Stimulated activated CD4-positive, alpha-beta T cell treated with anti-CD3 and anti-CD28 coated beads, TNF-alpha, amount 100 ng/mL, for 1 hour (primary cell): ENCODE results near the gene TLE5.

Experiments
- DNase-seq, 3 donors: peaks; one replicate each; pipeline ENCODE4 v3.0.0-alpha.2; 2020; ENCODE audit warnings: low read depth in 3 of 3, low spot score in 1 of 3

The TLE5 gene, protein sequence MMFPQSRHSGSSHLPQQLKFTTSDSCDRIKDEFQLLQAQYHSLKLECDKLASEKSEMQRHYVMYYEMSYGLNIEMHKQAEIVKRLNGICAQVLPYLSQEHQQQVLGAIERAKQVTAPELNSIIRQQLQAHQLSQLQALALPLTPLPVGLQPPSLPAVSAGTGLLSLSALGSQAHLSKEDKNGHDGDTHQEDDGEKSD

DNA sequence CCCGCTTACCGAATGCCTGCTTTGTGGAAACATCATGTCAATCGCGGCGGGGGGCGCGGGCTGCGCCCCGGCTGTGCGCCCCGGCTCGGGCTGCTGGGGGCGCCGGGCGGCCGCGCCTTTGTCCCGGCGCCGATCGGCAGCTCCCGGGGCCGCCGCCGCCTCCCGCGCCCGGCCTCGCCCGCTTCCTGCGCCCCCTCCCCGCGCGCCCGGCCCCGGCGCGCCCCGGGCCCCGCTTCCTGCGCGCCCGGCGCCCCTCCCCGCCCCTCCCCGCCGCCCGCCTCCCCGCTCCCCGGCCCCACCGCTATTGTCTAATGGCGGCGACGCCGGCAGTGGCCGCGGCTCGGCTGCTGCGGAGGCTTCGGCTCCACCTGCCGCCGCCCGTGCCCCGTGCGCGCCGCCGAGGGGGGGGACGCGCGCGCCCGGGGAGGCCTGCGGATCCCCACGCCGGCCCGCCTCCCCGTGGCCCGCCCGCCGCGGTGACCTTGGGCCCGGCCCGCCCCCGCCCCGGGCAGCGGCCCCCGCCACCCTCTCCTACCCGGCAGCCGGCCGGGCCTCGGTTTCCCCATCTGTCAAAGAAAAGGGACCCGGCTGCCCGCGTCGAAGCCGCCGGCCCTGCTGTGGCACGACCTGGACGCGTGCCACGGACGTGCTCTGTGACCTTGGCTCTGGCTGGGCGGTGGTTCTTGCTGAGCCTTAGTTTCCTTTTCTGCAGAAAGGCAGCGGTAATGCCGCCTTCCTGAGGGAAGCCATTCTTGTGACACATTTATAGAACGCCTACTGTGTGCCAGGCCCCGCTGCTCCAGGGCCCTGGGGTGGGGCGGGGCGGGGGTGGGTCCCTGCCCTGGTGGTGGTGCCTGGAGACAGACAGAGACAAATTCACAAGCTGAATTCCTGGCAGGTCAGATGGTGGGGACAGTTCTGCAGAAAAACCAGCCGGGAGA is at the start of gene TLE5:
Gene TLE5, minus strand, starts transcription at position 331 of the 941 bp plus-strand sequence. Its CDS starts 295 bp downstream, at position 36.
- peak; percentile 49 to 63 (median 51) for DNase-seq

DNA sequence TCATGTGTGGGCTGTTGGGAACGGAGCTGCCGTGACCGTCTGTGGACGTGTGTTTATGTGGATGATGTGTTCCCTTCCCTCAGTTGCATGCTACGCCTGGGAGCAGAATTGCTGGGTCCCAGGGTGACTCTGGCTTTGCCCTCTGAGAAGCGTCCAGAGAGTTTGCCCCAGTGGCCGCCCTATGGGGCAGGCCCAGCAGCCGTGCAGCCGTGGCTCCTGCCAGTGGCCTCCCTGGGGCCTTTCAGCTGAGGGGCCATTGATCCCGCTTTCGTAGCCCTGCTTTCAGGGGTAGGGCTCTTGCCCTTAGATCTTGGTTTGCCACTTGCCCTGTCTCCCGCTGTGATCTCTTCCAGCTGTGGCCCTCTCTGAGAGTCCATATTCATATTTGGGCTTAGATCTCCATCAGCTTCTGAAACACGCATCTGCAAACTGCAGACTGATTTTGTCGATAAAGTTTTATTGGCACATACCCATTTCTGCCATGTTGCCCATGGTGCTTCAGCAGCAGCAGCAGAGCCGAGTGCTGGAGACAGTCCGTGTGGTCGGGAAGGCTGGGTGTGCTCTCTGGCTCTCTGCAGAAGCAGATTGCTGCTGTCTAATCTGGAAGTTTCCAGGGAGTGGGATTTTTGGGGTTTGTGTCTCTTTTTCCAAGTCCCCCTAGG is 49.4 kb upstream of the TLE5 start:
- DNase-seq, result no peak

DNA sequence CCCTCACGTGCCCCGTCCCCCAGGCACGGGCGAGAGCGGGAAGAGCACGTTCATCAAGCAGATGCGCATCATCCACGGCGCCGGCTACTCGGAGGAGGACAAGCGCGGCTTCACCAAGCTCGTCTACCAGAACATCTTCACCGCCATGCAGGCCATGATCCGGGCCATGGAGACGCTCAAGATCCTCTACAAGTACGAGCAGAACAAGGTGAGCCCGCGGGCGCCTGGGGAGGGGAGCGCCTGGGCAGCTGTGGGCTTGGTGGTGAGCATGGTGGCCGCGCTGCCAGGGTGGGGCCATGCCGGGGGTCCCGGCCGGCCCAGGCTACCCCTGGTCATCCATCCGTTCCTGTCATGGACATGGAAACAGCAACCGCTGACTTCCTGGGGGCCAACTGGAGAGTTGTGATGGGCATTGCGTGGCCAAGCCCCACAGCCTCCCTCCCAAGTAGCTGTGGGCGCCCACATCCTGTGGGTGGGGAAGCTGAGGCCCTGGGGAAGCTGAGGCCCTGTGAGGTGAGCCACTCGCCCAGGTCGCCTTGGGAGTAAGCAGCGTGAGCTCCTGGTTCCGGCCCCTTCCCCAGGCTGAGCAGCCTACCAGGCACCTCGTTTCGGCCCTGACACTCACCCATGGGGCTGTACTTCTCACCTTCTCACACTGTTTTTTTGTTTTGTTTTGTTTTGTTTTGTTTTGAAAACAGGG is 48.0 kb upstream of the TLE5 start:
- DNase-seq, result no peak

DNA sequence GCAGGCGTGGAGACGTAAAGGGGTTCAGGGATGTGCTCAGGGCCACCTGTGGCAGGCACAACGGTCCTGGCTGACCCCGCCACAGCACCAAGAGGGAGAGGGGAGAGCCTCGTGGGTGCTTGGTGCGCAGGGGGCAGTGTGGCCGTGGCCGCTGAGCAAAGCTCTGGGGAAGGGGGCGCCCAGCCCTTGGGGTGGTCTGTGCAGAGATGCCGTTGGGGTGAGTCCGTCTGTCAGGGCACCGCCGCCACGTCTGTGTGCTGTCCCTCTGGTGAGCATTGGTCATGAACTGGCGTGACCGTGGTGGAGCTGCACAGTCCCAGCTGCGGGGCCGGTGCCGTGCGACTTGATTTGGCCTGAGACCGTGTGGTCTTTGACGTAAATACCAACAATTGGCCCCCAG is 47.2 kb upstream of the TLE5 start:
- DNase-seq, result no peak

DNA sequence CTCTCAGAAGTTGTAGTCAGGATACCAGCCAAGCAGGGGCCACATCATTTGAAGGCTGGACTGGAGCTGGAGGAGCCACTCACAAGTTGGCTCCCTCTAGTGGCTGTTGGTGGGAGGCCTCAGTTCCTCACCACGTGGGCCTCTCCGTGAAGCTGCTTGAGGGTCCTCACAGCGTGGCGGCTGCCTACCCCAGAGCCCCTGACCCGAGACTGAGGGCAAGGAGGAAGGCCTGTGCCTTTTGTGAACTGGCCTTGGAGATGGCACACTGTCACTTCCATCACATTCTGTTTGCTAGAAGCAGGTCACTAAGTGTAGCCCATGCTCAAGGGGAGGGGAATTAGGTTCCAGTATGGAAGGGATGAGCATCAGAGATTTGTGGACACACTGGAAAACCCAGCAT is 46.5 kb upstream of the TLE5 start:
- peak; percentile 44 to 63 (median 51) for DNase-seq

DNA sequence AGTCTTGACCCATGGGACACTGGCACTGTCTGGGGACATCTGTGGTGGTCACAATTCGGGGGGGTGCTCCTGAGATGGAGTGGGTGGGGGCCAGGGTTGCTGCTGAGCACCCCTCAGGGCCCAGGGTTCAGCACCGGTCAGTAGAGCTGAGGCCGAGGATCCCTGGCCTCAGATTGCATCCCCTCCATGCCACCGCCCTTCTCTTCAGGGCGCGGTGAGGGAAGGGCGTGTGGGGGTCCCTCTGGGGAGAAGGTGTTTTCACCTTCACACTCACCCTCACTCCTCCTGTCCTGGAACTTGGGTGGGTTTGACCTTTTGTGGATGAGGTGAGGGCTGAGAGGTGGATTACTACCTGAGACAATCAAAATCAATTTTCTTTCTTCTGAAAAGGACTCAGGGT is 45.4 kb upstream of the TLE5 start:
- DNase-seq, result no peak

DNA sequence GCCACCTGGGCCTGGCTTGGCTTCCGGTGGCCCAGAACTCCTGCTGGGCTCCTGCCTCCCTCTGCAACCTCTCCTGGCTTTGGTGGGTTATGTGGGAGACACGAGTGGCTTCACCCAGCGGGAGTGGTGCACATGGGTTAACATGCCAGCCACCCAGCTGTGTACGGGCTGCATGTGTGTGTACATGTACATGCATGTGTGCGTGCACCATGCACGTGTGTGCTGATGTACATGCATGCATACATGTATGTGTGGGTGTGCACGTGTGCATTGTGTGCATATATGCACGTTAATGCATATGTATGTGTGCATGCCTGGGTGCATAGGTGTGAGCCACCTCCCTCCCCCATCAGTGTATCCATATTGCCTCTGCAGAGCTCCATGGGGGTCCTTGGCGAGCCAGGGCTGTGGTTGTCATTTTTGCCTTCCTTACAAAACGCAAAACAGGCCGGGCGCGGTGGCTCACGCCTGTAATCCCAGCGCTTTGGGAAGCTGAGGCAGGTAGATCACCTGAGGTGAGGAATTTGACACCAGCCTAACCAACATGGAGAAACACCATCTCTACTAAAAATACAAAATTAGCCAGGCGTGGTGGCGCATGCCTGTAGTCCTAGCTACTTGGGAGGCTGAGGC is 44.3 kb upstream of the TLE5 start:
- no peak for DNase-seq

DNA sequence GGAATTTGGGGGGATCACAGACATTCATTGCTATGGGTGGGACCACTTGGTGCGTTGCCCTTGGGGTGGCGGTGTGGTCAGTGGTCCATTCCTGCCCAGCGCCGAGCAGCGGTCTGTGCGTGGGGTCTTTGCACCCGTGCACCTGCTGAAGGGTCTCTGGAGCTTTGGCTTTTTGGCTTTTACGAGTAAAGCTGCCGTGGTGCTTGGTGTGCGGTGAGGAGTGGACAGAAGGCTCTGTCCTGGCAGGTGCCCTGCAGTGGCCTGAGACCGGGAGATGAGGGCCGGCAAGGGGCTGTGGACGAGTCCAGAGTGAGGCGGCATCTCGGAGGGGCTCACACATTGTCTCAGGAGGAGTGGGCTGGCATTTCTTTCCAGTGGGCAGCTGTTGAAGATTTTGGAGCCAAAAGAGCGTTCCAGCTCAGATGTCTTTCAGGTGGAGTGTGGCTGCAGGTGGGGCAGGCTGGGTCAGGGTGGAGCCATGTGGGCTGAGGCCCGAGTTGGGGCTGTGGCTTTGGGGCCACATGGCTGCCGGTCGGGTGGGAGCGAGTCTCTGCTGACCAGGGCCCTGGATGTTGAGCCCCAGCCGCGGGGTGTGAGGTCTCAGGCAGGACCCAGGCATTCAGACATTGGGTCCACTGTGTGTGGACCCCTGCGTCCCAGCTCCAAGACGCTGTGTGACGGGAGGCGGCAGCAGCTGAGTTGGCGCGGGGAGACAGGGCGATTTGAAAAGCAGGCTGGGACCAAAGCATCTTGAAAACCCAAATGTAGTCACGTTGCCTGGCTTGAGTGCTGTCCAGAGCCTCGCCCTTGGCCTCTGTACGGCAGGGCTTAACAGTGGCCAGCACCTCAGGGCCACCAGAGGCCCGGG is 43.6 kb upstream of the TLE5 start:
- no peak for DNase-seq

DNA sequence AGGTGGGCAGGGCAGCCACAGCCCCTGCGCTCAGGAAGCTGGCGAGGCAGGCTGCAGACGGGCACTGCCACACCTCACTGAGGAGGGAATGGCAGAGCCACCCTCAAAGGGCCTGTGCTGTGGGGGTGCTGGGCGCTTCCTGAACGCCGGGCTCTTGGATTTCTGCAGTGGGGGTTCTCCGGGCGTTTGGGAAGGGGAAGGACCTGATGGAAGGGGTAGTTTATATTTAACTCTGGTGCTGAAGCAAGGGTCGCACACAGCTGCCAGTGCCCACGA is 42.4 kb upstream of the TLE5 start:
- DNase-seq, result no peak

DNA sequence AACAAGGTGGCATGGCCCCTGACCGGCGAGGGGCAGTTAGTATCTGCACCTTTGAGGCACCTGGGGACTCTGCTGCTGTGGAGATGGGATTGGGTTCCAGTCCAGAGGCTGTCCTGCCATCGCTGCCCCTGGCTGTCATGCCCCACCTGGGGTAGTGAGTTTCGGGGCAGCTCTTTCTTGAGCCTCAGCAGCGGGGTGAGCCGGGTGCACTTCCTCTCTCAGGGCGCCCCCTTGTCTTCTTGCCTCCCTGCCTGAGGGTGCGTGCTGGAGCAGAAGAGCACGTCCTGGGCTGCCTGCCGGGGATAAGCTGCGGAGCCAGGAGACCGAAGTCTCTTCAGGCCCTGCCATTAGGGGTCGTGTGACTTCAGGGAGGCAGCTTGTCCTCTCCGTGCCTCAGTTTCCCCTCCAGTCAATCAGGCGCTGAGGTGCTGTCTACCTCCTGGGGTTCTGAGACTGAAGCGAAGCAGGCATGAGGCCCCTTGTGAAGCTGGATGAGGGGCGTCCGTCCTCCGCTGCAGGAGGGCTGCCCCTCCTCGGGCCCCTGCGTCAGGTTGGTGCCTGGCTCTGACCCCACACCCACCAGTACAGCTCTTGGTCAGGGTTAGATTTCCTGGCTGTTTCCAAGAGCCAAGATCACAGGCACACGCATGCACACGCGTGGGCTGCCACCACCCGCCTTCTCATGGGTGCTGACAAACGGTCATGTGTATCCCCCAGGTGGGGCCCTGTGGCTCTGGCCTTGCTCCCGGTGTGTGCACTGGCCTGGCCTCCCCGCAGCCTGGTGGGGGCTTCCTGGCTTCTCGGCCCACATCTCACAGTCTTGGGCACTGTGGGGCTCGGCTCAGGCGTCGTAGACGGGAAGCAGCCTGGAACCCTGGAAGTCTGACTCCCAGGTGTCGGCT is 40.2 kb upstream of the TLE5 start:
- no peak for DNase-seq

DNA sequence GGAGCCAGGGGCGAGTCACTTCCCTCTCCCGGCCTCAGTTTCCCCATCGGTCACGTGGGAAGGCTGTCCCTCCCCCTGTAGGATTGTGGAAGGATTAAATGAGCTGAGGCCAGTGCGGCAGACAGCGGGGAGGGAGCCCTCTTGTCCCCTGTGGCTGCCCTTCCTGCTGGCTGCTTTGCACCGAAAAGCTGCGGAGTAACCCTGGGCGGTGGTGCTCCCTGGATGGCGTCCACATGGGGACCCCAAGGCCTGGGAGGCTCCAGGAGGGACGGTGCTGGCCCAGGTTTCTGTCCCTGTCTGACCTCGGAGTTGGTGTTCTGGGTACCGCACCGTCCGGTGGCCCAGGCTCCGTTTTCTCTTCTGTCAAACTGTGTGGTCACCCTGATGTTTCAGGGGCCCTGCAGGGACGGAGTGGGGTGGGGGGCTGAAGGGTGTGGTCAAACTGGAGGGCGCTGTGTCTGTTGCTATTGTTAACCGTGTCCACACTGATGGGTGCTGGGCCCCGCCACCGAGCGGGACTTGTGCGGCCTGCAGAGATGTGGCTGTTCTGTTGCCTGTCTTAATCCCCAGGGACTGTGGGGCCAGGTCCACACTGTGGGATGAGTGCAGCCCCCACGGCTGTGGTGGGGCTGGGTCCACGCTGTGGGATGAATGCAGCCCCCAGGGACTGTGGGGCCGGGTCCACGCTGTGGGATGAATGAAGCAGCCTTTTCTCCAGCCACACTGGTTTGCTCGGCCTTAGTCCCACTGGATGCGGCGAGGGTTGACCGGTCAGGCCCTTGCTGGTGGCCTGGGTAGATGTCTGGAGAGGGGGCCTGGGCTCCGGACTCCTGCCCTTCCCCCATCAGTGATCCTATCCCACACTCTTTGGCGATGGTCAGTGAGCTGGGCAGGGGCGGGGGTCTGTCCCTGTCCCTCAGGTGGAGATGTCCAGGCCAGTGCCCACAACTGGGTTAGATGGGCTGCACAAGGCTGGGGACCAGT is 38.7 kb upstream of the TLE5 start:
- DNase-seq, result no peak

DNA sequence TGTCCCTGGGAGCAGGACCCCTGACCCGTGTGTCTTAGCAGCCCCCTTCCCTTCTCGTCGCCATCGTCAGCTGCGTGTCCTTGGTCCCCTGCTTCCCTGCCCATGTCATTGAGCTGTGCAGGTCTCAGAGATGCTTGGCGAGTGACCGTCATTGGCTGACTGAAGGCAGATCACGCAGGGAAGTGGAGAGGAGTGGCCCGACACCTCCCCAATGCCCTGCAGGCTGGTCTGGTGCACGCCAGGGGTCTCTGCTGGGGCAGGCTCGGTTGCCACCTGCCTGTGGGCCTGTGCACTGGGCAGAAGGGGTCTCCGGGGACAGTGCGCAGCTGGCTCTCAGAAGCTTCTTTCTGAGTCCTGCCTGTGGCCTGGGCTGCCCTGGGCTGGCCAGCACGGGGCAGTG is 38.0 kb upstream of the TLE5 start:
- DNase-seq, result no peak

DNA sequence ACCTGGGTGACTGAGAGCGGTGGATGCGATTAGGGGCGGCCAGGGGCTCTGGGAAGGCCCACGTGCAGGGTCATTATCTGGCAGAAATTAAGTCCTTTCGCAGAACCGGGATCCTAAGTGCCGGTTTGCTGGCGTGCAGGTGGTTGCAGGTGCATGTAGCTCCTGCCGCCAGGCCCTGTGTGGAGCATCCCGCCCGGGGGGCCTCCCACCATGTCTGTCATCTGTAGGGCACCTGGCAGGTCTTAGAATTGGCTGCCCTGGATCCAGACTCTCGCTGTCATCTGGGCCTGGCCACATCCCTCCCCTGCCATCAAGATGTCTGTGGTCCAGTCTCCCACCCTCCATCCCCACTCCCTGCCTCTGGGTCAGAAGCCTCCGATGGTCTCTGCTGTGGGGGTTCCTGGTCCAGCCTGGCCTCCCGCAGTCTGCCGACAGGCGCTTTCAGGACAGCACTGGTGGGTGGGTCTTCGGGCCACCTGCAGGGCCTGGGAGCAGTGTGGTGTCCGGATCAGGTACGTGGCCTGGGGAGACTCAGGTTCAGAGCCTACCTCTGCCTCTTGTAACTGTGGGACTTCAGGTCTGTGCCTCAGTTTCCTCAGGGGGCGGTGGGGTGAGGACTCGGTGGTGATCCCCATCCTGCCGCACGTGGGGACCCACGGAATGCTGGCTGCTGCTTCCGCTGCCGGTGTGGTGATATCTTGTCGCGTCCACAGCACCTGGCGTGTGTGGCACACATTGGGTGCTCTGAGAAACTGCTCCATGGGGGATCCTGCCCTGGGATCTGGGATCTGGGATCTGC is 37.3 kb upstream of the TLE5 start:
- DNase-seq, result no peak

DNA sequence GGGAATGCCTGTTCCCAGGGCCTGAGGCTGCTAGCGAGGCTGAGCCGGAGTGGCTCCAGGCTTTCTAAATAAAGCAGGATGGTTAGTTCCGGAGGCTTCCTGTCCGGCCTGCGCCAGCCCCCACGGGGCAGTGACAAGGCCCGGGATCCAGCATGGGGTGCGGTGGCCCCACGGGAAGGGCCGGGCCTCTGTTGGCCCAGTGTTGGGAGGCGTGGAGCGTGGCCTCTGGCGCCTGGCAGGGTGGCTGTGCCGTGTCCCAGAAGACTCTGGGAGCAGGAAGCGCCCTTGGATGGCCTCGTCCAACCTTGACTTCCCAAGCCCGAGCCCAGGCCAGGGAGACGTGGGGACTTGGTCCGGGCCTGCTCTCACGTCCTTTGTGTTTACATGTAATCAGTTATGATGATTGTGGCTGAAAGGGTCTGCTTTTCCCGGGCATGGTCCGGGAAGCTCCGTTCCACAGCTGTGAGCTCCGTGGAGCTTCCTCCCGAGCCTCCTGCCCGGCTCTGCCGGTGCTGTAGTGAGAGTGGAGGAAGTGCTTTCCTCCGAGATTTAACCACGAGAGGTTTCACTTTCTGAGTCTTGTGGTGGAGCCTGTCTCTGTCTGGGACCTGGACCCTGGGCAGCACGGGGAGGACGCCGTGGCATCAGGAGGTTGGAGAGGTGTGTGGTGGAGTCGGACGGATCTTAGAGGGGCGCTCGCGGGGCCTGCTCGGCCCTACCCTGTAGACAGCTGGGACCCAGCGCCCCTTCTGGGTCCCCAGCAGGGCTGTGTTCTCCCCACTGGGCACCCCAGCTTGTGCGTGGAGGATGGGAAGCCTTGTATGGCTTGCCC is 36.4 kb upstream of the TLE5 start:
- DNase-seq, result no peak

DNA sequence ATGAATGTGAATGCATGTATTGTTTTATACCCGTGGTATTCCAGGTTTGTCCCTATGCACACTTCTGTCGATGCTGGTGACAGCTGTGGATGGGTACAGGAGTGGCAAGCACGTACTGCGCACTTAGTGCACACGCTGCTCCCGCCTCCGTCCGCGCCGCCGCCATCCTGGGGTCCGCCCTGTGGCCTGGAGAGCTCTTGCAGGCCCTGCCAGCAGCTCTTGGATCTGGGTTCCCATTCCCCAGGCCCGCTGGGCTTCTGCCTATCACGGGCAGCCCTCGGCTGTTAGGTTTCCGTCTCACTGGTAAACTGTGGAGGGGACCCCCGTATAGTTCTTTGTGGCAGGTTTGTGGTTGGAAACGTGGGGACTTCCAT is 35.8 kb upstream of the TLE5 start:
- no peak for DNase-seq

DNA sequence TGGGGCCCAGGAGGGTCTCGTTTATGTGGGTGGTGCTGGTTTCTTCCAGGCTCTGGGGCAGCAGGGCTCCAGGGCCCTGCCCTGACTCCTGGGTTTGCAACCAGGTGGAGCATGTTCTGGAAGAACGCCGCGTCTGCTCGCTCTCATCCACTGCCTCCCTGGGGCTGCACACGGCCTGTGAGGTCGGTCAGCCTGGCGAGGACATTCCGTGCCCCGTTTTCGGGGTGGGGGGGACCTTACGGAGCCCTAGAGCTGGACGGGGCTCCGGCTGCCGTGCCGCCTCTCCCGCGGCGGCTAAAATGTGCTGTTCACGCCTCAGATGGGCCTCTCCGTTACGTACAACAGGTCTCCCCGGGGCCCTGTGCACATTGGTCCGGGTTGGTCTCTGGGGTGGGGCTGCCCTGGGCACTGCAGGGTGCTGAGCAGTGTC is 35.2 kb upstream of the TLE5 start:
- DNase-seq, result no peak
